ENCODE data around the gene ANO1.
"Not testable (repeated sequence)": the region's sequence is repeated elsewhere in the genome, so short reads cannot be mapped to it uniquely, and the experiment has no call there.

ANO1 gene

GRCh38 chr11:70078095-70078780 is at the start of gene ANO1:
Gene ANO1 (plus strand): TSS chr11:70078317. CDS start chr11:70078607, 290 bp downstream.
- DNase-seq (ENCODE audit: low read depth in 2 of 3, low spot score in 2 of 3) = no peak

- no peak for DNase-seq (ENCODE audit: low read depth in 2 of 3, low spot score in 2 of 3)
Observed at GRCh38 chr11:70029115-70029860, 48.8 kb upstream of the ANO1 start.

- DNase-seq (ENCODE audit: low read depth in 2 of 3, low spot score in 2 of 3) = no peak
Observed at GRCh38 chr11:70029861-70030380, 48.2 kb upstream of the ANO1 start.

- DNase-seq (ENCODE audit: low read depth in 2 of 3, low spot score in 2 of 3) = no peak
Observed at GRCh38 chr11:70030412-70030811, 47.7 kb upstream of the ANO1 start.

- DNase-seq (ENCODE audit: low read depth in 2 of 3, low spot score in 2 of 3) = no peak
Observed at GRCh38 chr11:70031631-70032469, 46.3 kb upstream of the ANO1 start.

GRCh38 chr11:70032470-70032795 is 45.7 kb upstream of the ANO1 start:
- DNase-seq (ENCODE audit: low read depth in 2 of 3, low spot score in 2 of 3) = no peak

GRCh38 chr11:70032943-70033710 is 45.0 kb upstream of the ANO1 start:
- DNase-seq (ENCODE audit: low read depth in 2 of 3, low spot score in 2 of 3) = no peak

- no peak for DNase-seq (ENCODE audit: low read depth in 2 of 3, low spot score in 2 of 3)
Observed at GRCh38 chr11:70033711-70034070, 44.4 kb upstream of the ANO1 start.

- DNase-seq (ENCODE audit: low read depth in 2 of 3, low spot score in 2 of 3) = no peak
Observed at GRCh38 chr11:70034740-70035365, 43.3 kb upstream of the ANO1 start.

- DNase-seq (ENCODE audit: low read depth in 2 of 3, low spot score in 2 of 3) = not testable (repeated sequence)
Observed at GRCh38 chr11:70035665-70036064, 42.5 kb upstream of the ANO1 start.

GRCh38 chr11:70036971-70037882 is 40.9 kb upstream of the ANO1 start:
- DNase-seq (ENCODE audit: low read depth in 2 of 3, low spot score in 2 of 3) = no peak

- DNase-seq (ENCODE audit: low read depth in 2 of 3, low spot score in 2 of 3) = no peak
Observed at GRCh38 chr11:70038034-70038834, 39.9 kb upstream of the ANO1 start.

- DNase-seq (ENCODE audit: low read depth in 2 of 3, low spot score in 2 of 3) = no peak
Observed at GRCh38 chr11:70040452-70040851, 37.7 kb upstream of the ANO1 start.

- no peak for DNase-seq (ENCODE audit: low read depth in 2 of 3, low spot score in 2 of 3)
Observed at GRCh38 chr11:70040869-70041501, 37.1 kb upstream of the ANO1 start.

- DNase-seq (ENCODE audit: low read depth in 2 of 3, low spot score in 2 of 3) = no peak
Observed at GRCh38 chr11:70043482-70043881, 34.6 kb upstream of the ANO1 start.

- no peak for DNase-seq (ENCODE audit: low read depth in 2 of 3, low spot score in 2 of 3)
Observed at GRCh38 chr11:70046089-70046488, 32.0 kb upstream of the ANO1 start.

- DNase-seq (ENCODE audit: low read depth in 2 of 3, low spot score in 2 of 3) = no peak
Observed at GRCh38 chr11:70048279-70049024, 29.7 kb upstream of the ANO1 start.

- no peak for DNase-seq (ENCODE audit: low read depth in 2 of 3, low spot score in 2 of 3)
Observed at GRCh38 chr11:70049045-70049444, 29.1 kb upstream of the ANO1 start.
